Astrocyte (in vitro differentiated cells and primary cell): ENCODE measurements around the gene THBS4. TPM values are rescaled to one million over a fixed set of nuclear protein-coding genes. Genes with fewer than 3 reads are reported as not detected.

Experiments
- DNase-seq: peaks from one replicate; pipeline ENCODE4 v3.0.0-alpha.2; 2010; ENCODE audit warnings: low read depth
- FAIRE-seq: peaks from 2 replicates; lab custom pipeline; 2011; peaks lifted over from hg19 to GRCh38; lab: Jason Lieb, UNC
- H2AFZ ChIP-seq: 2 replicates; pipeline ENCODE4 v1.6.0; 2012; ENCODE audit warnings: low read depth, low read length, inconsistent platforms
- H3K27ac ChIP-seq: 2 replicates; pipeline ENCODE4 v1.5.1; 2011; ENCODE audit warnings: low read depth, low read length, inconsistent platforms
- H3K27me3 ChIP-seq: 2 replicates; pipeline ENCODE4 v1.6.0; 2011; ENCODE audit warnings: low read length, inconsistent platforms; ENCODE audit not compliant: insufficient read depth
- H3K36me3 ChIP-seq: 2 replicates; pipeline ENCODE4 v1.5.1; 2011; ENCODE audit warnings: low read length, inconsistent platforms; ENCODE audit not compliant: insufficient read depth
- H3K4me1 ChIP-seq: 2 replicates; pipeline ENCODE4 v1.5.1; 2011; ENCODE audit warnings: low read length, inconsistent platforms; ENCODE audit not compliant: insufficient read depth
- H3K4me2 ChIP-seq: 2 replicates; pipeline ENCODE4 v1.6.0; 2012; ENCODE audit warnings: low read length, inconsistent platforms
- H3K4me3 ChIP-seq: 2 replicates; pipeline ENCODE4 v1.5.1; 2011; ENCODE audit warnings: low read depth, mild to moderate bottlenecking, low read length, inconsistent platforms; ENCODE audit not compliant: insufficient read depth
- H3K79me2 ChIP-seq: 2 replicates; pipeline ENCODE4 v1.6.0; 2012; ENCODE audit warnings: mild to moderate bottlenecking, low read length, inconsistent platforms; ENCODE audit not compliant: insufficient read depth
- H3K9ac ChIP-seq: 2 replicates; pipeline ENCODE4 v1.6.0; 2012; ENCODE audit warnings: mild to moderate bottlenecking, low read length, inconsistent platforms
- H3K9me3 ChIP-seq: 2 replicates; pipeline ENCODE4 v1.5.1; 2012; ENCODE audit warnings: low read depth, mild to moderate bottlenecking, low read length, inconsistent platforms; ENCODE audit not compliant: insufficient read depth
- H4K20me1 ChIP-seq: 2 replicates; pipeline ENCODE4 v1.6.0; 2012; ENCODE audit warnings: low read length, inconsistent platforms; ENCODE audit not compliant: insufficient read depth
- H3K27ac Mint-ChIP-seq: one replicate; pipeline ENCODE4 v1.8.0; 2021; ENCODE audit warnings: mild to moderate bottlenecking, mixed read lengths; ENCODE audit not compliant: unreplicated experiment
- H3K27me3 Mint-ChIP-seq: one replicate; pipeline ENCODE4 v1.8.0; 2021; ENCODE audit warnings: low read depth, mixed read lengths; ENCODE audit not compliant: unreplicated experiment
- H3K36me3 Mint-ChIP-seq: one replicate; pipeline ENCODE4 v1.8.0; 2021; ENCODE audit warnings: low read depth, mixed read lengths; ENCODE audit not compliant: unreplicated experiment
- H3K4me1 Mint-ChIP-seq: one replicate; pipeline ENCODE4 v1.8.0; 2021; ENCODE audit warnings: low read depth, mixed read lengths; ENCODE audit not compliant: unreplicated experiment
- H3K4me3 Mint-ChIP-seq: one replicate; pipeline ENCODE4 v1.8.0; 2021; ENCODE audit warnings: mild to moderate bottlenecking, moderate library complexity, mixed read lengths; ENCODE audit not compliant: unreplicated experiment
- H3K9me3 Mint-ChIP-seq: one replicate; pipeline ENCODE4 v1.8.0; 2021; ENCODE audit warnings: mild to moderate bottlenecking, mixed read lengths; ENCODE audit not compliant: unreplicated experiment
- CTCF ChIP-seq: IDR thresholded peaks from 2 replicates; pipeline ENCODE4 v1.5.1; 2011; ENCODE audit warnings: low read depth, mild to moderate bottlenecking, inconsistent platforms, low read length, moderate library complexity; ENCODE audit not compliant: insufficient read depth
- EZH2 ChIP-seq: IDR thresholded peaks from 2 replicates; pipeline ENCODE4 v1.6.1; 2012; ENCODE audit warnings: mild to moderate bottlenecking, low read length, inconsistent platforms; ENCODE audit not compliant: insufficient read depth
- total RNA-seq: library from RNA; stranded (reverse); gene quantifications from 2 replicates; pipeline ENCODE4 v1.2.1, GENCODE V29; 2021

THBS4 gene
- total RNA-seq, 1 donor from 2014 or later = 1.1 TPM

GRCh38 chr5:80057921-80058320 is 22.8 kb downstream of the THBS4 start:
- H3K36me3 Mint-ChIP-seq = no peaks in the 10 kb centered on the region
- FAIRE-seq = no peak
- H3K4me3 Mint-ChIP-seq = no peak overlapping the region
- Histone ChIP-seq H4K20me1 (no peaks in the 10 kb centered on the region), H3K4me3 (no peak overlapping the region), H3K79me2 (no peaks in the 10 kb centered on the region), H3K9me3 (no peaks in the 10 kb centered on the region), H3K9ac (no peak overlapping the region), H3K4me1 (no peaks in the 10 kb centered on the region), H3K27me3 (no peaks in the 10 kb centered on the region), H3K36me3 (no peaks in the 10 kb centered on the region), H3K4me2 (no peak overlapping the region), H2AFZ (no peak overlapping the region), H3K27ac (no peak overlapping the region)
- no peak overlapping the region for H3K27ac Mint-ChIP-seq
- TF ChIP-seq CTCF (no peak), EZH2 (no peak)
- no peaks in the 10 kb centered on the region for H3K9me3 Mint-ChIP-seq
- H3K27me3 Mint-ChIP-seq = no peaks in the 10 kb centered on the region
- DNase-seq = no peak
- no peaks in the 10 kb centered on the region for H3K4me1 Mint-ChIP-seq

- Histone ChIP-seq H3K27me3 (peaks cover 2% of the 10 kb centered on the region), H3K36me3 (no peaks in the 10 kb centered on the region), H3K9me3 (no peaks in the 10 kb centered on the region), H3K27ac (no peak overlapping the region), H3K4me2 (no peak overlapping the region), H3K4me3 (no peak overlapping the region), H2AFZ (no peak overlapping the region), H3K9ac (no peak overlapping the region), H4K20me1 (no peaks in the 10 kb centered on the region), H3K79me2 (no peaks in the 10 kb centered on the region), H3K4me1 (no peaks in the 10 kb centered on the region)
- TF ChIP-seq CTCF (no peak), EZH2 (no peak)
- DNase-seq (no peak), FAIRE-seq (no peak)
- H3K36me3 Mint-ChIP-seq = no peaks in the 10 kb centered on the region
- H3K4me3 Mint-ChIP-seq = no peak overlapping the region
- H3K27me3 Mint-ChIP-seq = no peaks in the 10 kb centered on the region
- no peaks in the 10 kb centered on the region for H3K4me1 Mint-ChIP-seq
- H3K9me3 Mint-ChIP-seq = no peaks in the 10 kb centered on the region
- no peak overlapping the region for H3K27ac Mint-ChIP-seq
These were observed 24.3 kb downstream of the THBS4 start for GRCh38 chr5:80059354-80059980.

GRCh38 chr5:80060966-80061365 is 25.8 kb downstream of the THBS4 start:
- no peak for FAIRE-seq
- no peak overlapping the region for H3K27ac Mint-ChIP-seq
- Histone ChIP-seq H3K27me3 (peaks cover 2% of the 10 kb centered on the region), H4K20me1 (no peaks in the 10 kb centered on the region), H3K9ac (no peak overlapping the region), H3K9me3 (no peaks in the 10 kb centered on the region), H3K4me2 (no peak overlapping the region), H2AFZ (no peak overlapping the region), H3K4me1 (no peaks in the 10 kb centered on the region), H3K27ac (no peak overlapping the region), H3K4me3 (no peak overlapping the region), H3K36me3 (no peaks in the 10 kb centered on the region), H3K79me2 (no peaks in the 10 kb centered on the region)
- TF ChIP-seq EZH2 (no peak), CTCF (no peak)
- H3K27me3 Mint-ChIP-seq = no peaks in the 10 kb centered on the region
- H3K4me1 Mint-ChIP-seq = no peaks in the 10 kb centered on the region
- H3K9me3 Mint-ChIP-seq = no peaks in the 10 kb centered on the region
- H3K36me3 Mint-ChIP-seq = no peaks in the 10 kb centered on the region
- DNase-seq = no peak
- no peak overlapping the region for H3K4me3 Mint-ChIP-seq
